Ascending aorta (tissue), 2 donors: ENCODE data around the gene NR4A1. TPM values are rescaled to one million over a fixed set of nuclear protein-coding genes. Genes with fewer than 3 reads are reported as not detected.

ENCODE experiments used
- DNase-seq, 2 donors: peaks; one replicate each; pipeline ENCODE4 v3.0.0-alpha.2; 2019; ENCODE audit warnings: low spot score in 2 of 2
- H3K27ac ChIP-seq, 2 donors: fragments of 200-600 bp; sonication (generic); one replicate each; pipeline ENCODE4 v1.5.1; 2016 to 2017; ENCODE audit warnings: mild to moderate bottlenecking in 1 of 2
- H3K27me3 ChIP-seq: fragments of 200-600 bp; sonication (generic); one replicate; pipeline ENCODE4 v1.5.1; 2017
- H3K36me3 ChIP-seq, 2 donors: fragments of 200-600 bp; sonication (generic); one replicate each; pipeline ENCODE4 v1.5.1; 2016
- H3K4me1 ChIP-seq, 2 donors: fragments of 200-600 bp; sonication (generic); one replicate each; pipeline ENCODE4 v1.5.1; 2016 to 2017; ENCODE audit warnings: mild to moderate bottlenecking in 1 of 2
- H3K4me3 ChIP-seq, 2 donors: fragments of 200-600 bp; sonication (generic); one replicate each; pipeline ENCODE4 v1.5.1; 2016 to 2017; ENCODE audit warnings: mild to moderate bottlenecking in 1 of 2
- H3K9me3 ChIP-seq, 2 donors: fragments of 200-600 bp; sonication (generic); one replicate each; pipeline ENCODE4 v1.5.1; 2016
- intact Hi-C: fragments of 100-400 bp; cut with DNase I; formaldehyde crosslinking; loops from one replicate; pipeline ENCODE4 v1.15.1; 2023
- total RNA-seq: library from RNA; depleted of rRNA; stranded (reverse); fragments of >200 nt; gene quantifications from one replicate; pipeline ENCODE4 v1.1.0, GENCODE V29; 2016
- TF ChIP-seq, protein P1 (sequence below), 3 experiments: fragments of 200-600 bp in 2 of 3; fragments of 450-650 bp in 1 of 3; sonication (generic) in 2 of 3; IDR thresholded peaks; one replicate each; pipeline ENCODE4 v1.5.1; 2016 to 2019; ENCODE audit warnings: antibody characterized with exemption in 3 of 3, mild to moderate bottlenecking in 1 of 3, moderate library complexity in 1 of 3

NR4A1 gene
- total RNA-seq: 722 TPM

DNA sequence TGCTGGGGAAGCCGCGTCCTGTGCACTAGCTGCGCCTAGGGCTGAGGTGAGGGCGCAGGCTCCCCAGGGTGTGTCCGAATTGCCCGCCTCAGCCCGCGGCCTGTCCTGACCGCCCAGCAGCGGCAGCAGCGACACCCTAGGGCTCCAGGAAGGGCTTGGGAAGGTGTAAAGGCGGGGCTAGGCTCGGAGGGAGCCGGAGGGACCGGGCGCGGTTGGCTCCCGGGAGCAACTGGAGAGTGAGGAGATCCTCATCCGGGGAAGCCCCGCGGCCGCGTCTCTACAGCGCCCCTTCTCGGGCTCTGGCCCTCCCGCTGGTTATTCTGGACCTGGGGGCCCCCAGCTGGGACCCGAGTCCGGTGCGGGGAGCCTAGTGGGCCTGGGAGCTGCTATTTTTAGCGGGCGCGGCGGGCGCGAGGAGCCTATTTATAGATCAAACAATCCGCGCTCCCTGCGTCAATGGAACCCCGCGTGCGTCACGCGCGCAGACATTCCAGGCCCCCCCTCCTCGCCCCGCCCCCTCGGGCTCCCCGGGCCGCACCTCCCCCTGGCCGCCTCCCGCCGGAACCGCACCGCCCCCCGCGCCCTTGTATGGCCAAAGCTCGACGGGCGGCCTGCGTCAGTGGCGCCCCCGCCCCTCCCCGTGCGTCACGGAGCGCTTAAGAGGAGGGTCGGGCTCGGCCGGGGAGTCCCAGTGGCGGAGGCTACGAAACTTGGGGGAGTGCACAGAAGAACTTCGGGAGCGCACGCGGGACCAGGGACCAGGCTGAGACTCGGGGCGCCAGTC, at the start of gene NR4A1:
Gene NR4A1, plus strand, starts transcription at position 685 of the 784 bp plus-strand sequence. CDS start 2,887 bp downstream, outside the sequence.
- TF ChIP-seq, protein P1, sequence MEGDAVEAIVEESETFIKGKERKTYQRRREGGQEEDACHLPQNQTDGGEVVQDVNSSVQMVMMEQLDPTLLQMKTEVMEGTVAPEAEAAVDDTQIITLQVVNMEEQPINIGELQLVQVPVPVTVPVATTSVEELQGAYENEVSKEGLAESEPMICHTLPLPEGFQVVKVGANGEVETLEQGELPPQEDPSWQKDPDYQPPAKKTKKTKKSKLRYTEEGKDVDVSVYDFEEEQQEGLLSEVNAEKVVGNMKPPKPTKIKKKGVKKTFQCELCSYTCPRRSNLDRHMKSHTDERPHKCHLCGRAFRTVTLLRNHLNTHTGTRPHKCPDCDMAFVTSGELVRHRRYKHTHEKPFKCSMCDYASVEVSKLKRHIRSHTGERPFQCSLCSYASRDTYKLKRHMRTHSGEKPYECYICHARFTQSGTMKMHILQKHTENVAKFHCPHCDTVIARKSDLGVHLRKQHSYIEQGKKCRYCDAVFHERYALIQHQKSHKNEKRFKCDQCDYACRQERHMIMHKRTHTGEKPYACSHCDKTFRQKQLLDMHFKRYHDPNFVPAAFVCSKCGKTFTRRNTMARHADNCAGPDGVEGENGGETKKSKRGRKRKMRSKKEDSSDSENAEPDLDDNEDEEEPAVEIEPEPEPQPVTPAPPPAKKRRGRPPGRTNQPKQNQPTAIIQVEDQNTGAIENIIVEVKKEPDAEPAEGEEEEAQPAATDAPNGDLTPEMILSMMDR (IDR thresholded peaks at IDR 0.05): peak in 1 of 3 experiments; percentile 31
- H3K27me3 ChIP-seq: no peaks in the 10 kb centered on the region
- peak within 1 kb of the TSS; percentile 96 to 98 for H3K27ac ChIP-seq
- peaks cover 18 to 46% of the 10 kb centered on the region in 2 donors for H3K36me3 ChIP-seq
- H3K9me3 ChIP-seq: no peaks in the 10 kb centered on the region
- intact Hi-C loops: loop anchor here (1.0 kb wide), 5 partner anchors 8 to 26 kb away; partner anchors contain the start of gene ATG101
- peak within 1 kb of the TSS; percentile 78 to 79 for H3K4me3 ChIP-seq
- DNase-seq: peak; percentile 95 to 100
- H3K4me1 ChIP-seq: peaks cover 6 to 21% of the 10 kb centered on the region in 2 donors

DNA sequence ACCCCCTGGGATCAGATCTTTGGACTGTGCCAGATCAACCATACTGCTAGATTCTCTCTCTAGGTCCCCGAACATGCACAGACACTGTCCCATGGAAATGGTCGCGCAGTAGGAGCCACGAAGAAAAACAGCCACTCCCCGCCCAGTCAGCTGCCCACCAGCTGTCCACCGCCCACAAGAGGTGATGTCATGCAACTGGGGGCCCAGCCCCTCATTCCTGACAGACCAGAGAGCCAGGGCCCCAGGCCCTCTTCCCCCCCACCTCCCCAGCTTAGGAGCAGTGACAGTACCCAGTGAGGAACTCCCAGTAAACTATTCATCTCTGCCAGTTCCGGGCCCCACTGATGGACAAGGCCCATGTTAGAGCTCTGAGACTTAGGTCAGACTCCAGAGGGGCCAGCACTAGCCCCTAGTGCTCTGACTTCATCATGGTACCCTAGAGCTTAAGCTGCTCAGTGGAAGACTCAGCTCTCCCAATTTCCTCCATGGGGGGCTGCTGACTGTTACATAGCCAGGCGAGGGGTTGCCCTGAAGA, 48.2 kb upstream of the NR4A1 start:
- H3K9me3 ChIP-seq: no peaks in the 10 kb centered on the region
- peaks cover 0 to 16% of the 10 kb centered on the region in 2 donors for H3K4me1 ChIP-seq
- H3K4me3 ChIP-seq: no peak overlapping the region
- no peaks in the 10 kb centered on the region for H3K27me3 ChIP-seq
- peaks cover 0 to under 1% of the 10 kb centered on the region in 2 donors for H3K36me3 ChIP-seq
- DNase-seq: no peak
- TF ChIP-seq, protein P1 (IDR thresholded peaks at IDR 0.05): no peak
- no peak overlapping the region for H3K27ac ChIP-seq
- intact Hi-C loops: no loop called here

DNA sequence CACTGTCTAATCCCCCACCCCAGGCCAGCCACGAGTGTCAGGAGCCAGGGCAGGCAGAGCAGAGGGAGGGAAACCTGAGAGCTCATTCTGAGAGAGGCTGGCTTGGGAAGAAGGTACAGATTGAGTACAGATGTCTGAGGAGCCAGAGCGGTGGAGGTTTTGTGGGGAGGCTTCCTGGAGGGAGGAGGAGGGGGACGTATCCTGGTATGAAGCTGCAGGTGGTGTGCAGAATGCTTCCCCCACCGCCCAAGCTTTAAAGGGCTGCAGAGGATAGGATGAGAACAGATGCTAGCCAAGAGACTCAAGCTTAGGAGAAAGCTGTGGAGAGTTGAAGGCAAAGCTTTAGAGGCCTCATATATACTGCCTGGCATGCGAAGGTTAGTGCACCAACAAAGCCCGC, 47.7 kb upstream of the NR4A1 start:
- intact Hi-C loops: no loop called here
- no peak for DNase-seq
- H3K27me3 ChIP-seq: no peaks in the 10 kb centered on the region
- no peak overlapping the region for H3K4me3 ChIP-seq
- TF ChIP-seq, protein P1 (IDR thresholded peaks at IDR 0.05): no peak
- no peak overlapping the region for H3K27ac ChIP-seq
- H3K4me1 ChIP-seq: peaks cover 0 to 16% of the 10 kb centered on the region in 2 donors
- no peaks in the 10 kb centered on the region for H3K36me3 ChIP-seq
- no peaks in the 10 kb centered on the region for H3K9me3 ChIP-seq

DNA sequence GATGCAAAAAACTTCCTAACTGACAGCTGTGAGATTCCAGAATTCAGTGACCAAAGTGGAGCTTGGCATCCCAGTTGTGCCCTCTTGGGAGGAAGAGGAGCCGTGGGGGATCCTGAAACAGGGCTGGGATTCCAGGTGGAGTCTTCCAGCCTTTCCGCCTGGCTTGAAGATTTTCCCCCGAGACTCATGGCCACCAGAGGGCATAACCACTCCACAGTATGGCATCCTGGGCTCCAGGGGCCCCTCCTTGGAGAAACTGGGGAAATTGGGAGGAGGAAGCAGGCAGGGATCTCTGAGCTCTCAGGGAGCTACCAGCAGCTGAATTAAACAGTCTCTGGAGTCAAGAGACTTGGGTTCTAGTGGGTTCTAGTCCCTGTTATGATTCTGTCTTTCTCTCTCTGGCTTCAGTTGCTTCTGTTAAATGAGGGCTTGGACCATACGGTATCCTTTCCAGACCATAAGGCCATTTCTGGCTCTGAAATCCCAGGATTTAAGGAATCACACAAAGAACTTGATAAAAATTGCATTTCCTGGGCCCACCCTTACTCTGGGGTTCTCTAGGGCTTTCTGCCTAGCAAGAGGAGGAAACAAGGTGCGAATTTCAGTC, 47.1 kb upstream of the NR4A1 start:
- H3K27ac ChIP-seq: no peak overlapping the region
- H3K36me3 ChIP-seq: no peaks in the 10 kb centered on the region
- DNase-seq: peak in 1 of 2 donors; percentile 78
- H3K4me1 ChIP-seq: peaks cover 0 to 16% of the 10 kb centered on the region in 2 donors
- no peaks in the 10 kb centered on the region for H3K9me3 ChIP-seq
- H3K4me3 ChIP-seq: no peak overlapping the region
- intact Hi-C loops: loop anchor here (1.0 kb wide), 1 partner anchor 79 kb away; no protein-coding TSS in a partner anchor
- no peaks in the 10 kb centered on the region for H3K27me3 ChIP-seq
- TF ChIP-seq, protein P1 (IDR thresholded peaks at IDR 0.05): peak; percentile 52 to 76 (median 72)

DNA sequence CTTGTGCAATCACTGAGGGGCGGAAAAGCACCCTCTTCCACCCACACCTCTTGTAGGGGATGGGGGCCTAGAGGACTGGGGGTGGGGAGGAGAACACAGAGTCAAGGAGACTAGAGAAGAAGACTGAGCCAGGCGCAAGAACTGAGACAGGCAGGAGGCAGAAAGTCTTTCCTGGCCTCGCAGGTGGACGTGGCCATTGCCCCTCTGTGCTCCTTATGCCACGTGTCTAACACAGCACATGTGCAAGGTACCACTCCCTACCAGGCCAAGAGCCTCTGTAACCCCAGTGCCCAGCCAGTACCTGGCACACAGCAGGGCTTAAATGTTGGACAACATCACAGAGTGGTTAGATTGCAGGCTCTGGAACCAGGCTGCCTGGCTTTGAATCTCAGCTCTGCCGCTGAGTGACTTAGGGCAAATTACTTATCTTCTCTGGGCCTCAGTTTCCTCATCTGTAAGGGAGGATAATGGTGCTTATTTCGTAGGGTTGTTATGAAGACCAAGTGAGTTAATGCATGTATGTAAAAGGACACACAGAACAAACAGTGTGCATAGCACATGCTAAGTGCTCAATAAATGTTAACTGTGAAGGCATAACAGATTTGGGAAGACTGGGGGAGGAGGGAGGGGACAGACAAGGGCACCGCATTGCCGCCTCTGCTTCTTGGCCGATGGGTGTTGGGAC, 45.9 kb upstream of the NR4A1 start:
- DNase-seq: no peak
- no peaks in the 10 kb centered on the region for H3K27me3 ChIP-seq
- H3K27ac ChIP-seq: no peak overlapping the region
- no peaks in the 10 kb centered on the region for H3K36me3 ChIP-seq
- TF ChIP-seq, protein P1 (IDR thresholded peaks at IDR 0.05): no peak
- H3K4me3 ChIP-seq: no peak overlapping the region
- peaks cover 0 to 16% of the 10 kb centered on the region in 2 donors for H3K4me1 ChIP-seq
- intact Hi-C loops: no loop called here
- no peaks in the 10 kb centered on the region for H3K9me3 ChIP-seq
